Measurements from ENCODE around the gene SLCO3A1. TPM values are rescaled to one million over a fixed set of nuclear protein-coding genes. Genes with fewer than 3 reads are reported as not detected.

SLCO3A1 gene
- total and polyA plus RNA-seq, 4 donors, result 9.6 to 60.7 (median 34.4) TPM

GRCh38 chr15:91924837-91925495, 71.5 kb downstream of the SLCO3A1 start:
- intact Hi-C loops (cut with DNase I), result loop anchor here in 1 of 2 donors (5.0 kb wide), 2 partner anchors 42 to 58 kb away; no protein-coding TSS in a partner anchor
- Histone ChIP-seq H3K27me3 (ENCODE audit: control insufficient read depth in 1 of 2, insufficient read depth in 2 of 2, low read length in 1 of 2) (no peaks in the 10 kb centered on the region), H3K4me3 (ENCODE audit: low read length in 2 of 2) (no peak overlapping the region), H3K27ac (ENCODE audit: low read depth in 1 of 2, low read length in 2 of 2) (no peak overlapping the region), H3K9me3 (ENCODE audit: control insufficient read depth, low read length) (no peaks in the 10 kb centered on the region), H3K4me1 (ENCODE audit: control insufficient read depth in 1 of 2, insufficient read depth in 2 of 2, low read length in 2 of 2) (peaks cover 0 to 17% of the 10 kb centered on the region in 2 donors), H3K36me3 (ENCODE audit: control insufficient read depth in 1 of 2, insufficient read depth in 2 of 2, low read length in 1 of 2) (no peaks in the 10 kb centered on the region)
- 87 to 90% methylated on average over 4 of the region's 4 CpGs for WGBS, 2 donors
- ATAC-seq (ENCODE audit: low FRiP score), result no peak
- no peak for DNase-seq

GRCh38 chr15:91925794-91926193, 72.3 kb downstream of the SLCO3A1 start:
- peak overlapping the region; percentile 61 to 65 for H3K27ac ChIP-seq (ENCODE audit: low read depth in 1 of 2, low read length in 2 of 2)
- peaks cover 0 to 17% of the 10 kb centered on the region in 2 donors for H3K4me1 ChIP-seq (ENCODE audit: control insufficient read depth in 1 of 2, insufficient read depth in 2 of 2, low read length in 2 of 2)

GRCh38 chr15:91926908-91927270, 73.4 kb downstream of the SLCO3A1 start:
- peak; percentile 52 for ATAC-seq (ENCODE audit: low FRiP score)
- WGBS, 2 donors, result 2 to 5% methylated on average over 4 of the region's 4 CpGs
- intact Hi-C loops (cut with DNase I), result loop anchor here in 1 of 2 donors (5.0 kb wide), 1 partner anchor 60 kb away; no protein-coding TSS in a partner anchor

More at GRCh38 chr15:91925794-91926193, 72.3 kb downstream of the SLCO3A1 start:
- Histone ChIP-seq H3K27me3 (ENCODE audit: control insufficient read depth in 1 of 2, insufficient read depth in 2 of 2, low read length in 1 of 2) (no peaks in the 10 kb centered on the region), H3K9me3 (ENCODE audit: control insufficient read depth, low read length) (no peaks in the 10 kb centered on the region), H3K36me3 (ENCODE audit: control insufficient read depth in 1 of 2, insufficient read depth in 2 of 2, low read length in 1 of 2) (no peaks in the 10 kb centered on the region), H3K4me3 (ENCODE audit: low read length in 2 of 2) (no peak overlapping the region)
- WGBS, 2 donors, result 40 to 42% methylated on average over 3 of the region's 3 CpGs
- ATAC-seq (ENCODE audit: low FRiP score), result no peak
- DNase-seq, result no peak
- intact Hi-C loops (cut with DNase I), result loop anchor here in 1 of 2 donors (5.0 kb wide), 1 partner anchor 58 kb away; no protein-coding TSS in a partner anchor

GRCh38 chr15:91927585-91927984, 74.1 kb downstream of the SLCO3A1 start:
- intact Hi-C loops (cut with DNase I), result loop anchor here in 1 of 2 donors (5.0 kb wide), 1 partner anchor 60 kb away; no protein-coding TSS in a partner anchor
- ATAC-seq (ENCODE audit: low FRiP score) (no peak), DNase-seq (no peak)
- 71% methylated on average over 4 of the region's 4 CpGs for WGBS, 2 donors
- no peaks in the 10 kb centered on the region for H3K27me3 ChIP-seq (ENCODE audit: control insufficient read depth in 1 of 2, insufficient read depth in 2 of 2, low read length in 1 of 2)
- H3K4me1 ChIP-seq (ENCODE audit: control insufficient read depth in 1 of 2, insufficient read depth in 2 of 2, low read length in 2 of 2), result peaks cover 0 to 17% of the 10 kb centered on the region in 2 donors
- H3K9me3 ChIP-seq (ENCODE audit: control insufficient read depth, low read length), result no peaks in the 10 kb centered on the region
- H3K4me3 ChIP-seq (ENCODE audit: low read length in 2 of 2), result no peak overlapping the region
- H3K36me3 ChIP-seq (ENCODE audit: control insufficient read depth in 1 of 2, insufficient read depth in 2 of 2, low read length in 1 of 2), result no peaks in the 10 kb centered on the region
- peak overlapping the region; percentile 36 to 77 for H3K27ac ChIP-seq (ENCODE audit: low read depth in 1 of 2, low read length in 2 of 2)

More at GRCh38 chr15:91926908-91927270, 73.4 kb downstream of the SLCO3A1 start:
- Histone ChIP-seq H3K27me3 (ENCODE audit: control insufficient read depth in 1 of 2, insufficient read depth in 2 of 2, low read length in 1 of 2) (no peaks in the 10 kb centered on the region), H3K27ac (ENCODE audit: low read depth in 1 of 2, low read length in 2 of 2) (peak overlapping the region; percentile 82 to 95), H3K4me3 (ENCODE audit: low read length in 2 of 2) (no peak overlapping the region), H3K9me3 (ENCODE audit: control insufficient read depth, low read length) (no peaks in the 10 kb centered on the region), H3K36me3 (ENCODE audit: control insufficient read depth in 1 of 2, insufficient read depth in 2 of 2, low read length in 1 of 2) (no peaks in the 10 kb centered on the region), H3K4me1 (ENCODE audit: control insufficient read depth in 1 of 2, insufficient read depth in 2 of 2, low read length in 2 of 2) (peaks cover 0 to 17% of the 10 kb centered on the region in 2 donors)
- DNase-seq, result no peak

GRCh38 chr15:91928675-91929074, 75.2 kb downstream of the SLCO3A1 start:
- H3K27me3 ChIP-seq (ENCODE audit: control insufficient read depth in 1 of 2, insufficient read depth in 2 of 2, low read length in 1 of 2), result no peaks in the 10 kb centered on the region
- DNase-seq, result no peak
- WGBS, 2 donors, result 88 to 90% methylated on average over 6 of the region's 6 CpGs
- H3K36me3 ChIP-seq (ENCODE audit: control insufficient read depth in 1 of 2, insufficient read depth in 2 of 2, low read length in 1 of 2), result no peaks in the 10 kb centered on the region
- H3K4me1 ChIP-seq (ENCODE audit: control insufficient read depth in 1 of 2, insufficient read depth in 2 of 2, low read length in 2 of 2), result peaks cover 0 to 13% of the 10 kb centered on the region in 2 donors
- no peak overlapping the region for H3K4me3 ChIP-seq (ENCODE audit: low read length in 2 of 2)
- ATAC-seq (ENCODE audit: low FRiP score), result no peak
- intact Hi-C loops (cut with DNase I), result loop anchor here in 1 of 2 donors (5.0 kb wide), 1 partner anchor 61 kb away; no protein-coding TSS in a partner anchor
- H3K27ac ChIP-seq (ENCODE audit: low read depth in 1 of 2, low read length in 2 of 2), result no peak overlapping the region
- no peaks in the 10 kb centered on the region for H3K9me3 ChIP-seq (ENCODE audit: control insufficient read depth, low read length)

GRCh38 chr15:91929509-91929908, 76.0 kb downstream of the SLCO3A1 start:
- Histone ChIP-seq H3K27ac (ENCODE audit: low read depth in 1 of 2, low read length in 2 of 2) (no peak overlapping the region), H3K27me3 (ENCODE audit: control insufficient read depth in 1 of 2, insufficient read depth in 2 of 2, low read length in 1 of 2) (no peaks in the 10 kb centered on the region), H3K4me3 (ENCODE audit: low read length in 2 of 2) (no peak overlapping the region), H3K4me1 (ENCODE audit: control insufficient read depth in 1 of 2, insufficient read depth in 2 of 2, low read length in 2 of 2) (peaks cover 0 to 13% of the 10 kb centered on the region in 2 donors), H3K36me3 (ENCODE audit: control insufficient read depth in 1 of 2, insufficient read depth in 2 of 2, low read length in 1 of 2) (no peaks in the 10 kb centered on the region), H3K9me3 (ENCODE audit: control insufficient read depth, low read length) (no peaks in the 10 kb centered on the region)
- ATAC-seq (ENCODE audit: low FRiP score) (no peak), DNase-seq (no peak)
- intact Hi-C loops (cut with DNase I), result loop anchor here in 1 of 2 donors (5.0 kb wide), 1 partner anchor 62 kb away; no protein-coding TSS in a partner anchor
- 93 to 97% methylated on average over 2 of the region's 2 CpGs for WGBS, 2 donors

- no peaks in the 10 kb centered on the region for H3K36me3 ChIP-seq (ENCODE audit: control insufficient read depth in 1 of 2, insufficient read depth in 2 of 2, low read length in 1 of 2)
- intact Hi-C loops (cut with DNase I), result no loop called here
- no peak for ATAC-seq (ENCODE audit: low FRiP score)
- no peaks in the 10 kb centered on the region for H3K9me3 ChIP-seq (ENCODE audit: control insufficient read depth, low read length)
- no peak overlapping the region for H3K4me3 ChIP-seq (ENCODE audit: low read length in 2 of 2)
- DNase-seq, result no peak
- H3K27me3 ChIP-seq (ENCODE audit: control insufficient read depth in 1 of 2, insufficient read depth in 2 of 2, low read length in 1 of 2), result no peaks in the 10 kb centered on the region
- H3K27ac ChIP-seq (ENCODE audit: low read depth in 1 of 2, low read length in 2 of 2), result no peak overlapping the region
- 91 to 93% methylated on average over 2 of the region's 2 CpGs for WGBS, 2 donors
- H3K4me1 ChIP-seq (ENCODE audit: control insufficient read depth in 1 of 2, insufficient read depth in 2 of 2, low read length in 2 of 2), result peaks cover 0 to 13% of the 10 kb centered on the region in 2 donors
Observed at GRCh38 chr15:91930092-91930491, 76.6 kb downstream of the SLCO3A1 start.

GRCh38 chr15:91936182-91936775, 82.8 kb downstream of the SLCO3A1 start:
- Histone ChIP-seq H3K36me3 (ENCODE audit: control insufficient read depth in 1 of 2, insufficient read depth in 2 of 2, low read length in 1 of 2) (no peaks in the 10 kb centered on the region), H3K27ac (ENCODE audit: low read depth in 1 of 2, low read length in 2 of 2) (peak overlapping the region in 1 of 2 donors; percentile 94), H3K4me1 (ENCODE audit: control insufficient read depth in 1 of 2, insufficient read depth in 2 of 2, low read length in 2 of 2) (peaks cover 3% of the 10 kb centered on the region in 2 donors), H3K4me3 (ENCODE audit: low read length in 2 of 2) (no peak overlapping the region), H3K9me3 (ENCODE audit: control insufficient read depth, low read length) (no peaks in the 10 kb centered on the region), H3K27me3 (ENCODE audit: control insufficient read depth in 1 of 2, insufficient read depth in 2 of 2, low read length in 1 of 2) (no peaks in the 10 kb centered on the region)
- WGBS, 2 donors, result 29 to 32% methylated on average over 7 of the region's 7 CpGs
- intact Hi-C loops (cut with DNase I), result no loop called here
- no peak for DNase-seq
- no peak for ATAC-seq (ENCODE audit: low FRiP score)

Data from aorta (tissue), 5 donors.